Loucy (cell line): ENCODE measurements around the gene NRBP1.

ENCODE experiments used
- EZH2phosphoT487 ChIP-seq: fragments of 200-600 bp; IDR thresholded peaks from 2 replicates; pipeline ENCODE4 v1.6.1; 2018; ENCODE audit warnings: antibody characterized with exemption, mild to moderate bottlenecking, moderate library complexity, borderline replicate concordance
- TF ChIP-seq, protein P1 (sequence below): fragments of 200-600 bp; sonication (generic); conservative IDR thresholded peaks from 2 replicates; pipeline ENCODE4 v1.5.1; 2014; ENCODE audit warnings: mild to moderate bottlenecking, antibody characterized with exemption, low read length

- TF ChIP-seq EZH2phosphoT487 = no peak
- TF ChIP-seq, protein P1, sequence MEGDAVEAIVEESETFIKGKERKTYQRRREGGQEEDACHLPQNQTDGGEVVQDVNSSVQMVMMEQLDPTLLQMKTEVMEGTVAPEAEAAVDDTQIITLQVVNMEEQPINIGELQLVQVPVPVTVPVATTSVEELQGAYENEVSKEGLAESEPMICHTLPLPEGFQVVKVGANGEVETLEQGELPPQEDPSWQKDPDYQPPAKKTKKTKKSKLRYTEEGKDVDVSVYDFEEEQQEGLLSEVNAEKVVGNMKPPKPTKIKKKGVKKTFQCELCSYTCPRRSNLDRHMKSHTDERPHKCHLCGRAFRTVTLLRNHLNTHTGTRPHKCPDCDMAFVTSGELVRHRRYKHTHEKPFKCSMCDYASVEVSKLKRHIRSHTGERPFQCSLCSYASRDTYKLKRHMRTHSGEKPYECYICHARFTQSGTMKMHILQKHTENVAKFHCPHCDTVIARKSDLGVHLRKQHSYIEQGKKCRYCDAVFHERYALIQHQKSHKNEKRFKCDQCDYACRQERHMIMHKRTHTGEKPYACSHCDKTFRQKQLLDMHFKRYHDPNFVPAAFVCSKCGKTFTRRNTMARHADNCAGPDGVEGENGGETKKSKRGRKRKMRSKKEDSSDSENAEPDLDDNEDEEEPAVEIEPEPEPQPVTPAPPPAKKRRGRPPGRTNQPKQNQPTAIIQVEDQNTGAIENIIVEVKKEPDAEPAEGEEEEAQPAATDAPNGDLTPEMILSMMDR = no peak
Observed at GRCh38 chr2:27409321-27410073, 18.9 kb upstream of the NRBP1 start, which contains the start of gene PPM1G.
